Measurements from ENCODE around the gene SLC10A3.

SLC10A3 gene

DNA sequence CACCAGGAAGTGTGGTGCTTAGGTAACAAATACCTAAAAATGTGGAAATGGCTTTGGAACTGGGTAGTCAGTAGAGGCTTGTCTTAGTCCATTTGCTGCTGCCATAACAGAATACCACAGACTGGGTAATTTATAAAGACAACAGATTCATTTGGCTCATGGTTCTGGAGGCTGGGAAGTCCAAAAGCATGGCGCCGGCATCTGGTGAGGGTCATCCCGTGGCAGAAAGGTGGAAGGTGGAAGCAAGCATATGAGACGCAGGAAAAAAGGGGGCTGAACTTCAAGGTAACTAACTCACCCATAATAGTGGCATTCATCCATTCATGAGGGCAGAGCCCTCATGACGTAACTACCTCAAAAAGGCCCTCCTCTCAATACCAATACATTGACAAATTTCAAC, 19.0 kb upstream of the SLC10A3 start:
- no peak overlapping the region for H3K4me3 ChIP-seq (ENCODE audit: control insufficient read depth, low read depth, low read length)
- TF ChIP-seq CTCF (IDR thresholded peaks at IDR 0.05; ENCODE audit: control insufficient read depth, insufficient read depth, low read depth, low read length, missing control alignments) = no peak
- no peak for DNase-seq (ENCODE audit: low read depth)

DNA sequence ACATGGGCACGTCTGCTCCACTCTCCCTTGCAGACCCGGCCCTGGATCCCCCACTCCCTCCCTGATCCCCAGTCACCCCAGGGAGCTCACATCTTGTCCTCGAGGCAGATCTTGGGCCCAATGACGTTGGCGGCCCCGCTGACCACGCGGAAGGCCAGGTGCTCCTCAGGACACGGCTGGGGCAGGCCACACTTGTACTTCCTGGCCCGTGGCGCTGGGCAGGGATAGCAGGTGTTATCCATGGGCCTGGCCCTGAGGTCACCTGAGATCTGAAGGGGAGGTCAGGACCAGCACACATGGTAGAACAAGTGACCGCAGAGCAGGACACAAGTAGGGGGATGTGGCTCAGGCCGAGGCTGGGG, 17.9 kb upstream of the SLC10A3 start:
- DNase-seq (ENCODE audit: low read depth) = no peak
- TF ChIP-seq CTCF (IDR thresholded peaks at IDR 0.05; ENCODE audit: control insufficient read depth, insufficient read depth, low read depth, low read length, missing control alignments) = no peak
- no peak overlapping the region for H3K4me3 ChIP-seq (ENCODE audit: control insufficient read depth, low read depth, low read length)

DNA sequence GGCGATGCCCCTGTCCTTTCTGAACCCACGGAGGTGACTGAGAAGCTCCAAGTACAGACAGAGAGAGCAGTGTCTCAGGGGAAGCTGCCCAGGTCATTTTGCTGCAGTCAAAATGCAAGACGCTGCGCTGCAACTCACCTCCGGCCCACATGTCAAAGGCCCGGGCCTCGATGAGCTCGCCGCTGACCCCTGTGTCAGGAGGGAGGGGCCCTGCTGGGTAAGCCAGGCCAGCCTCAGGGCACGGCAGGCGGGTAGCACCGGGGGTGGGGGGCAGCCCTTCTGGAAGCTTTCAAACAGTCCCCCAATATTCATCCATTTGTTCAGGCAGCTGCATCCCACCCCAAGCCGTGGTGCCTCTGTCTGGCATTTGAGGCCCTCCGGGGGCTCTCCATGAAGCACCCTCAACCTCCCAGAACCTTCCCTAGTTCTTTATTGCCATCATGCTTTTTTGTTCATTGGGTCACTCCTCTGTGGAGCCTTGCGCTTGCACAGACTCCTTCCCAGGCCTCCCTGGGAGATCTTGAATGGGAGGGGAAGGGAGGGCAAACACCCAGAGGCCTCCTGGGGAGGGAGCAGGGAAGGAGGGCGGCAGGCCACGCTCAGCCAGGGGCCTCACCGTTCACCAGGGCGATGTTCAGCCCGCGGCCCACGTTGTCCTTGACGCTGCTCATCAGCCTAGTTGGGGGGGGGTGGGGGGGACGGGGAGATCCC, 17.4 kb upstream of the SLC10A3 start:
- no peak for DNase-seq (ENCODE audit: low read depth)
- no peak overlapping the region for H3K4me3 ChIP-seq (ENCODE audit: control insufficient read depth, low read depth, low read length)
- no peak for TF ChIP-seq CTCF (IDR thresholded peaks at IDR 0.05; ENCODE audit: control insufficient read depth, insufficient read depth, low read depth, low read length, missing control alignments)

- no peak overlapping the region for H3K4me3 ChIP-seq (ENCODE audit: control insufficient read depth, low read depth, low read length)
- no peak for TF ChIP-seq CTCF (IDR thresholded peaks at IDR 0.05; ENCODE audit: control insufficient read depth, insufficient read depth, low read depth, low read length, missing control alignments)
- no peak for DNase-seq (ENCODE audit: low read depth)
Observed at GRCh38 chrX:154506483-154507332, 16.3 kb upstream of the SLC10A3 start.

DNA sequence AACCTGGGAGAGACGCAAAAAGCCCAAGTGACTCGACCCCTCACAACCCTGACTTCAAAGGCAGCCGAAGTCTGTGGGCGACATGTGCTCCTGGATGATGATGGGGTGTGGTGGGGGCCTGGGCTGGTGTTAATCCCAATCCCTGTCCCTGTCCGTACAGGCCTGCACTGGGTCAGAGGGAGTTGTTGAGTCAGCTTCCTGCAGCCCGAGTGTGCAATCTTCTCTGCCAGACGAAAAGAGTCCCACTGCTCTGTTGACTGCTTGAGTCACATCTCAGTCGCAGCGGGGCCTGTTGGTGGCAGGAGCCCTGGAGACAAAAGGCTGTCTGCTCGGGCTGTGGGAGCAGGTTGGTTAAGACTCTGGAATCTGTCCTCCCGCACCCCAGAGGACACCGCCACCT, 15.3 kb upstream of the SLC10A3 start:
- TF ChIP-seq CTCF (IDR thresholded peaks at IDR 0.05; ENCODE audit: control insufficient read depth, insufficient read depth, low read depth, low read length, missing control alignments) = no peak
- H3K4me3 ChIP-seq (ENCODE audit: control insufficient read depth, low read depth, low read length) = no peak overlapping the region
- DNase-seq (ENCODE audit: low read depth) = no peak

- DNase-seq (ENCODE audit: low read depth) = no peak
- no peak for TF ChIP-seq CTCF (IDR thresholded peaks at IDR 0.05; ENCODE audit: control insufficient read depth, insufficient read depth, low read depth, low read length, missing control alignments)
- no peak overlapping the region for H3K4me3 ChIP-seq (ENCODE audit: control insufficient read depth, low read depth, low read length)
Observed at GRCh38 chrX:154502989-154503388, 12.6 kb upstream of the SLC10A3 start.
